OCI-LY3 (cell line): Measurements from ENCODE around the gene TECTA.

Experiments used
- EZH2phosphoT487 ChIP-seq: fragments of 200-600 bp; shearing (Covaris generic); IDR thresholded peaks from 2 replicates; pipeline ENCODE4 v1.6.1; 2018; ENCODE audit warnings: antibody characterized with exemption, mixed run types, low read depth
- TF ChIP-seq, protein P1 (sequence below): fragments of 200-600, 300-600 bp; sonication (generic); IDR thresholded peaks from 2 replicates; pipeline ENCODE4 v1.5.1; 2014; ENCODE audit warnings: antibody characterized with exemption, low read length, low read depth

DNA sequence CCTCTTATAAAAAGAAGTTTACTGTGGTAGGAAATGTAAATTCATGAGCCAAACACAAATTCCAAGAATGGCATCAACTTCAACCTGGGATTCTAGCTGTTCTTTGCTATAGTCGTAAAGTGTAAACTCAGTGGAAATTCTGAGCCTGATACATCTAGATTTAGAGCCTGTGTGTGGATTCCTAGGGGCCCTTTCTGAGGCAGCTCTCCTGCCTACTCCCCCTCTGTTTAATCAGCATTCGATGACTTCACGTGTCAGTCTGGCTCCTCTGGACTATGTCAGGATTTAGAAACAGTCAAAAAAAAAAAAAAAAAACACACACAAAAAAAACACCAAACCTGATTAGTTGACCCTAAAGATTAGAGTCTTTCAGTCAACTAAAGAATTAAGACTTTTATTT lies 98.5 kb downstream of the TECTA start:
- TF ChIP-seq, protein P1, sequence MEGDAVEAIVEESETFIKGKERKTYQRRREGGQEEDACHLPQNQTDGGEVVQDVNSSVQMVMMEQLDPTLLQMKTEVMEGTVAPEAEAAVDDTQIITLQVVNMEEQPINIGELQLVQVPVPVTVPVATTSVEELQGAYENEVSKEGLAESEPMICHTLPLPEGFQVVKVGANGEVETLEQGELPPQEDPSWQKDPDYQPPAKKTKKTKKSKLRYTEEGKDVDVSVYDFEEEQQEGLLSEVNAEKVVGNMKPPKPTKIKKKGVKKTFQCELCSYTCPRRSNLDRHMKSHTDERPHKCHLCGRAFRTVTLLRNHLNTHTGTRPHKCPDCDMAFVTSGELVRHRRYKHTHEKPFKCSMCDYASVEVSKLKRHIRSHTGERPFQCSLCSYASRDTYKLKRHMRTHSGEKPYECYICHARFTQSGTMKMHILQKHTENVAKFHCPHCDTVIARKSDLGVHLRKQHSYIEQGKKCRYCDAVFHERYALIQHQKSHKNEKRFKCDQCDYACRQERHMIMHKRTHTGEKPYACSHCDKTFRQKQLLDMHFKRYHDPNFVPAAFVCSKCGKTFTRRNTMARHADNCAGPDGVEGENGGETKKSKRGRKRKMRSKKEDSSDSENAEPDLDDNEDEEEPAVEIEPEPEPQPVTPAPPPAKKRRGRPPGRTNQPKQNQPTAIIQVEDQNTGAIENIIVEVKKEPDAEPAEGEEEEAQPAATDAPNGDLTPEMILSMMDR = no peak
- TF ChIP-seq EZH2phosphoT487 = no peak
